Measurements from ENCODE around the gene NFIB. TPM values are rescaled to one million over a fixed set of nuclear protein-coding genes. Genes with fewer than 3 reads are reported as not detected.

The NFIB gene
- total and polyA plus RNA-seq, 2 donors (not counting 3 experiments of a cell fraction or from before 2014, with no cell fraction given), result 26.4 to 174 TPM

DNA sequence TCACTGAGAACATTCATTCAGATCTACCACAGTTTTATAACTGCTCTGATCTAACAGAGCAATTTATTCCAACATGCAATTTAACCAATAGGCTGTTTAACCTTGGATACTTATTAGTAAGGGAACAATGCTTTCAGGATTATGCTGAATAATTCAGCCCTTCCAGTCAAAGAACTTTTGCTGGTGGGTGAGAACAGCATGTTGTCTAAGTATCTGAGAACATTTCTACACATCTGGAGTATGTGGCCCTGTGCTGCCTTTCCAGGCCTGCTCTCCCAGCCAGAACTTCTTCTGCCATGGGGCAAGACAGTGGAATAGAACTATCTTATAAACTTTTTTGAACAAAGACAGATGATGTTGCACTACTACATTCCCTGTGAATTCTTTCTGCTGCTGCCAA lies 55.8 kb downstream of the NFIB start:
- H3K4me1 ChIP-seq (ENCODE audit: control insufficient read depth, extremely low read depth, insufficient read depth, low read length), result peaks cover 9% of the 10 kb centered on the region
- dilution Hi-C loops (cut with MboI; ENCODE audit: extremely low pct_ligation_motif_present, low sequenced_read_pairs) (no loop called here), intact Hi-C loops (cut with micrococcal nuclease) (no loop called here)
- H3K9me3 ChIP-seq (replicated peaks; ENCODE audit: control insufficient read depth, insufficient read depth, low read length), result no peaks in the 10 kb centered on the region
- peaks cover 4 to 7% of the 10 kb centered on the region in 2 experiments for H3K36me3 ChIP-seq (ENCODE audit: control insufficient read depth in 2 of 2, extremely low read depth in 1 of 2, insufficient read depth in 2 of 2, low read length in 2 of 2)
- FAIRE-seq (no peak), DNase-seq (ENCODE audit: low read depth, low spot score) (no peak)
- no peak overlapping the region for H2AFZ ChIP-seq (ENCODE audit: low read depth, low read length)
- H3K27me3 ChIP-seq (ENCODE audit: control insufficient read depth in 2 of 2, insufficient read depth in 2 of 2, low read length in 2 of 2), result no peaks in the 10 kb centered on the region
- no peak overlapping the region for H3K4me2 ChIP-seq (ENCODE audit: insufficient read depth, low read length)
- peak overlapping the region; percentile 22 for H3K27ac ChIP-seq (ENCODE audit: insufficient read depth, low read depth, low read length)
- CTCF ChIA-PET, result interaction anchor here (1.7 to 1.8 kb wide), 2 partner anchors 17 to 831 kb away, joined by 4 read pairs; no protein-coding TSS in a partner anchor
- no peaks in the 10 kb centered on the region for H3K9me1 ChIP-seq (replicated peaks; ENCODE audit: control insufficient read depth, extremely low read depth, insufficient read depth, low read length)
- BruUV-seq (replicated peaks), result no TSS peak
- no peak overlapping the region for H3K4me3 ChIP-seq (replicated peaks in 1 of 3; ENCODE audit: insufficient read depth in 1 of 3, low read depth in 1 of 3, low read length in 3 of 3)
- peaks cover 3% of the 10 kb centered on the region for H4K20me1 ChIP-seq (replicated peaks; ENCODE audit: control insufficient read depth, extremely low read depth, insufficient read depth, low read length)
- TF ChIP-seq GATA2 (IDR thresholded peaks at IDR 0.05; ENCODE audit: insufficient read depth, insufficient read length, low read depth, low read length) (no peak), POLR2AphosphoS5 (IDR thresholded peaks at IDR 0.05; ENCODE audit: insufficient read depth, low read depth, low read length) (no peak), FOS (IDR thresholded peaks at IDR 0.05; ENCODE audit: borderline replicate concordance, insufficient read depth, low read length) (no peak), JUN (IDR thresholded peaks at IDR 0.05; ENCODE audit: borderline replicate concordance, insufficient read depth, insufficient read length, low read depth) (no peak), POLR2A (IDR thresholded peaks at IDR 0.05; ENCODE audit: low read depth, low read length) (no peak), EZH2 (IDR thresholded peaks at IDR 0.05; ENCODE audit: borderline replicate concordance, low read depth, low read length, severe bottlenecking) (no peak), CTCF (IDR thresholded peaks at IDR 0.05; ENCODE audit: extremely low read depth in 1 of 2, insufficient read depth in 1 of 2, low read depth in 1 of 2, low read length in 2 of 2) (no peak), MYC (IDR thresholded peaks at IDR 0.05; ENCODE audit: low read depth, low read length) (no peak)
- TF ChIP-seq, protein P1, sequence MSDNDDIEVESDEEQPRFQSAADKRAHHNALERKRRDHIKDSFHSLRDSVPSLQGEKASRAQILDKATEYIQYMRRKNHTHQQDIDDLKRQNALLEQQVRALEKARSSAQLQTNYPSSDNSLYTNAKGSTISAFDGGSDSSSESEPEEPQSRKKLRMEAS (IDR thresholded peaks at IDR 0.05; ENCODE audit: insufficient read depth, insufficient read length), result no peak
- POLR2A ChIA-PET, result no interaction called here
- H3K9ac ChIP-seq (replicated peaks; ENCODE audit: extremely low read depth, insufficient read depth, low read length), result no peak overlapping the region
- H3K79me2 ChIP-seq (ENCODE audit: control insufficient read depth, insufficient read depth, low read length), result peaks cover 85% of the 10 kb centered on the region

Measured in endothelial cell of umbilical vein (primary cell).